HG02840 (cell line): ENCODE data around the gene CDH22.

ENCODE experiments used
- ATAC-seq: cut with Tn5 transposase; IDR thresholded peaks from one replicate; pipeline ENCODE4 v1.9.1; 2021; ENCODE audit warnings: mild to moderate bottlenecking, moderate library complexity, moderate number of reproducible peaks; ENCODE audit not compliant: unreplicated experiment, low FRiP score

CDH22 gene

GRCh38 chr20:46220455-46221207, 87.7 kb downstream of the CDH22 start:
- ATAC-seq, result no peak

DNA sequence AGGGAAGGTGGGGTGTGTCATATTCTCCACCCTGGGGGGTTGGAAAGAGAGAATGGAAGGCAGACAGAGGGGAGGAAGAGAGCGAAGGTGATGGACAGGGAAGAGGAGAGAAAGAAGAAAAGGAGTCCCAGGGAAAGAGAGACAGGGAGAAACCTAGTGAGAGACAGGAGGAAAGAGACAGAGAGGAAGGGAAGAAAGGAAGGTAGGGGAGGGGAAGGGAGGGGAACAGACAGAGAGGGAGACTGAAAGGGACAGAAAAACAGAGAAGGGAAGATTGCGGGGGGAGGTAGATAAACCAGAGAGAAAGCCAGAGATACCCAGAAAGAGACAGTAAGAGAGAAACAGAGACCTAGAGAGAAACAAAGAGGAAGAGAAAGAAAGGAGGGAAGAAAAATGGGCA, 88.4 kb downstream of the CDH22 start:
- ATAC-seq, result no peak

GRCh38 chr20:46219190-46219589, 89.1 kb downstream of the CDH22 start:
- no peak for ATAC-seq

GRCh38 chr20:46218656-46219055, 89.6 kb downstream of the CDH22 start:
- ATAC-seq, result no peak

DNA sequence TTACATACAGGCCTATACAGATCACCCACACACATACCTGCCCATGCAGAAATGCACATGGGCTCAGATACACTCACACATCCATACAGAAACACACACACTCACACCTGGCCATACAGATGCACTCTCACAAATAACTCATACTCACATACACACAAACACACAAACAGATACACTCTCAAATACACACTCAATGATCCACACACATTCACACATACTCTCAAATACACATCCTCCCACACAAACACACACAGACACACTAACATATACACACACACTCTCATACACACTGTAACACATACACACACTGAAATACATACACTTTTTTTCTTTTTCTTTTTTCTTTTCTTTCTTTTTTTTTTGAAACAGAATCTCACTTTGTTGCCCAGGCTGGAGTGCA, 90.7 kb downstream of the CDH22 start:
- no peak for ATAC-seq

DNA sequence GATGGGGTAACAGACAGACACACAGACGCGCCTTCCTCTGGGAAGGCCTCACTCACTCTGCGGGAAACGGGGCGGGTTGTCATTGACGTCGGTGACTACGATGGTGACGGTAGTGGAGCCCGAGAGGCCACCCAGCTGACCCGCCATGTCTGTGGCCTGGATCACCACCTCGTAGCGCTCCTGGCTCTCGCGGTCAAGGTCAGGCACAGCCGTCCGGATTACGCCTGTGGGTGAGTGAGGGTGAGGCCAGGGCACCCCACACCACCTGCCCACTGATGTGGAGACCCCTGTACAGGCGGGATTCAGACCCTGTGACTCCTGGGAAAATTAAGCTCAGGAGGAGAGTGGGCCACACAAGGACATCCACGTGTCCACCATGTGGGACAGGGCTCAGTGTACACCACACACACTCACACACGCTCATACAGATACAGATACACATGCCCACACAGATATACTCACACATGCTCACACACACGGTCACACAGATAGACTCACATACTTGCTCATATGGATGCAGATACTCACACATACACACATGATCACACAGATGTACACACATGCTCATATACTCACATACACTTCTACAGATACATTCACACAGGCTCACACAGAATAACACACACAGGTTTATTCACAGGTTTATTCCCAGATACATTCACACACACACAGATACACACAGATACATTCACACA, 91.4 kb downstream of the CDH22 start:
- no peak for ATAC-seq

- ATAC-seq, result no peak
Measured at GRCh38 chr20:46215913-46216707, 92.2 kb downstream of the CDH22 start.

DNA sequence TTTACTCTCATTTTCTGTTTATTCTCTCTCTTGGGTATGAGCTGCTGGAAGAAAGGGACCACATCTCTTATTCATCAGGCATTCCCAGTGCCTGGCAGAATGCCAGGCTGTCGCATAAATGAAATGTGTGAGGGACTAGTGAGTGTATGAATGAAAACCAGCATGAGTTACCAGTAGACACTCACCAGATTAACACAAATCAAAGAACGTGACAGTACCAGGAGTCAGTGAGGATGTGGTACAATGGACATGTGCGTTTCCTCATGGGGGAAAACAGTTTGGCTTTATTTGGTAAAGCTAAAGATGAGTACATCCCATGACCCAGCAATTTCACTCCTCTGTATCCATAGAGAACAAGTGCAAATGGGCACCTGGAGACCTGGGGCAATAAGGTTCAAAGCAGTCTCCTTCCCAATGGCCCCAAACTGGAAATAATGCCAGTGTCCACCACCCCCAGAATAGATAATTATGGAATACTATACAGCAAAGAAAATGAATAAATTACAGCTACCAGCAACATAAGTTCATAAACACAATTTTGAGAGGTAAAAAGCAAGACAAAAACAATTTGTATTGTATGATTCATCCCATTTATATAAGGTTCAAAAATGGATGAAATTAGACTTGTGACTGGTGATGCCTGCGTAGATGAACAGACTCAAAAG, 93.3 kb downstream of the CDH22 start:
- ATAC-seq, result no peak

DNA sequence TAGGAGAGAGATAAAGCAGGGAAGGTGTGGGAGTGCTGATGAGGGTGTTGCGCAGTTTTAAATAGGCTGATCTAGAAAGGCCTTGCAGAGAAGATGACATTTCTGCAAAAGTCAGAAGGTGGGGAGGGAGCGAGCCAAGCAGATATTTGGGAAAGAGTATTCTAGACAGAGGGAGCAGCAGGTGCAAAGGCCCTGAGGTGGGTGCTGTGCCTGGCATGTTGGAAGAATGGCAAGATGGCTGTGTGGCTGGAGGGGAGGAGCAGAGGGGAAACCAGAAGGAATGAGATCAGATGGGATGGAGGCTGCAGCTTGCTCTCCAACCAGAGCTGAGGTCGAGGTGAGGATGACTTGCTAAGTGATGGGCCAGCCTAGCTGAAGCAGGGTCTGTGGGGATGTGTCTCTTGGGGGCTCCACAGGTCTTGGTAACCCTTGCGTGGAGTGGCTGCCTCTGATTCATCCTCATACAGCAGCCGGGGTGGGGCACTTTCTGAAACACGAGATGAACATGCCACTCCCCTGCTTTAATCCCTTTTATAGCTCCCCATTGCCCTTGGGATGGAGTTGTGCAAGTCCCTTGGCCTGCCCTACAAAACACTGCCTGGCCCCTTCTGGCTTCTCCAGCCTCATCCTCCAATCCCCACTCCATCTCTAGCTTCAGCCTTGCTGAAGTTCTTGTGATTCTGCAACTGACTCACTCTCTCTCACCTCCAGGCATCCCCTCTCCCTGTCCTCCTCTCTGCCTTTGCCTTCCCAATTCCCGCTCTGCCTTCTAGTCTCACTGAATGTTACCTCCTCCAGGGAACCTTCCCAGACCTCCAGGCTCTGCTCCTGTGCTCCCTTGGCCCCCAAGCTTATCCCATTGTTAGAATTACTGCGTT, 94.1 kb downstream of the CDH22 start:
- no peak for ATAC-seq

GRCh38 chr20:46212876-46213275, 95.4 kb downstream of the CDH22 start:
- no peak for ATAC-seq

DNA sequence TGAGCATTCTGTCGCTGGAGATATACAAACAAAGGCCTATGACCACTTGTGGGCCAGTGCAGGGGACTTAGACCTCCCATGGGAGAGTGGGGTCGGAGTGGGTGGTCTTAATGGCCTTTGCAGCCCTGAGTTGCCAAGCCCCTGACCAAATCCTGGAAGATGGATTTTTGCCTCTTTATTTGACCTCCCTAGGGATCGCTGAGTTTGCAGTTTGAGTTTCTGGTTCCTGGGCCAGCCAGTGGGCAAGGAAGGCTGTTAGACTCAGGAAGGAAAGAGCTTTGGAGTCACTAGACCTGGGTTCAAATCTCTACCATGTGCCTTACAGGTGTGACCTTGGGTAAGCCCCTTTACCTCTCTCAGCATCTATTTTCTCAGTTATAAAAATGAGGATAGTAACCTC, 96.0 kb downstream of the CDH22 start:
- ATAC-seq, result no peak

- ATAC-seq, result no peak
Measured at GRCh38 chr20:46211331-46211722, 97.0 kb downstream of the CDH22 start.

DNA sequence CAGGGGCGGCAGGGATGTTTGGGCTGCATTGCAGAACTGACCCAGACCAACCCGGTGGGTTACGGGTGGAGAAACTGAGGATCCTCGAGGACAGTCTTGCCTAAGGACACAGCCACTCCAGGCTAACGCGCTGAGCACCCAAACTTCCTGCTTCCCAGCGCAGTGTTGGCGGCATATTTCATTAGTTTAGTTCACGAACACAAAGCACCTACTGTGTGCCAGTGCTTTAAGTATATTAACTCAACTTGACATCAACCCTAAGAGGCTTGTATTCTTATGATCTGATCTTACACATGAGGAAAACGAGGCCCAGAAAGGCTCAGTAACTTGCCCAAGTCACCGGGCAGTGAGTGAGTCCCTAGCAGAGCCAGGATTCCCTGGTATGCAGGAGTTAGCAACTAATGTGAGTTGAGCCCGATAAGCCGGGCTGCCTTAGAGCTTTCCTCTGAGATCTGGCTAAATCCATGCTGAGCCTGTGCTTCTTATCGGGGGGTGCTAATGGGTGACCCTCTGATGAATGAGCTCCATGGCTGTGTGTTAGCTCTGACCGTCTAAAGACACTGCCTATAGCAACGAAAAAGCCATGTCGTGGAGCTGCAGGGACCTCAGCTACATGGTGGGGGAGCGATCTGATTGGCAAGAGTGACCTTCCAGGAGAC, 97.5 kb downstream of the CDH22 start:
- no peak for ATAC-seq

DNA sequence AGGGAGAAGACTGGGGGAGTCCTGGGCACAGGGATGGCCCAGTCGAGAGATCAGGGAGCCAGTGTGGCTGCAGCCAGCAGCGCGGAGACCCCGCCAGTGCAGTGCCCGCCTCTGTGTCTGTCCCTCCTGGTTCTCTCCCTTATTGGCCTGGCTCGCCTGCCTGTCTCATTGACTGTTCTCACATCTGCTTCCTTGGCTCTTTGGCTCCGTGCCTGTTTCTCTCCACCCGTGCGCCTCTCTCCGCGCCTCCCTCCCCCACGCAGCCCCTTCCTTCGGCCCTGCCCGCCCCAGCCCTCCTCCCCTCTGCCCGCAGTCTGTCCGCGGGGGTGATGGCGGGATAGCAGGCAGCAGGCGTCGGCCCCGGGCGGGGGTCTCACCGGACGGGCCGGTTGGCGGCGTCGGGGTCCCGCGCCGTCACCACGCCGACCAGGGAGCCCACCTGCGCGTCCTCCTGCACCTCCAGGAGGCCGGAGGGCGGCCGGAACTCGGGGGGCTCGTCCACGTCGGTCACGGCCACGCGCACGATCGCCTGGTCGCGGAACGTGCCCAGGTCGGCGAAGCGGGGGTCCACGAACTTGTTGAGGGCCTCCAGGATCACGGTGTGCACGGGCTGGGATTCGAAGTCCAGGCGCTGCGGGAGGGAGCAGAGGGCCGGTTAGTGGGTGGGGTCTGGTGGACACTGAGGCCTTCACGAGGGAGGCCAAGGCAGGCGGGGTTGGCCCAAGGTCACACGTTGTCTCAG, 98.2 kb downstream of the CDH22 start:
- no peak for ATAC-seq

DNA sequence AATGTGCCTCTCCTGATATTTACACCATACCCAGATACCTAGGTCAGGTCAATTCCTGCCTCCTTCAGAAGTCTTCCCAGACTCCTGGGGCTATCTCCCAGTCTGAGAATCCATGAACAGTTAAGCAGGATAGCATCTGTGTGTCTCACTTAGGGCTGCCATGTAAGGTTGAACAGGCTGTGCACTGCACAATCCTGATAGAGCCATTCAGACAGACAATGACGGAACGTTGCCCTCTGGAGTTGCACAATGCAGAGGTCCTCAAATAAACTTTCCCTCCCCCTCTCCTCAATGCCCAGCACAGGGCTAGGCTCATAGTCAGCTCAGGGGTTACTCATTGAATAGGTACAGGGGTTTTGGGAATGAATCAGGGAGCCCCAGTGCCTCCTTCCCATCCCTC, 100.5 kb downstream of the CDH22 start:
- no peak for ATAC-seq

DNA sequence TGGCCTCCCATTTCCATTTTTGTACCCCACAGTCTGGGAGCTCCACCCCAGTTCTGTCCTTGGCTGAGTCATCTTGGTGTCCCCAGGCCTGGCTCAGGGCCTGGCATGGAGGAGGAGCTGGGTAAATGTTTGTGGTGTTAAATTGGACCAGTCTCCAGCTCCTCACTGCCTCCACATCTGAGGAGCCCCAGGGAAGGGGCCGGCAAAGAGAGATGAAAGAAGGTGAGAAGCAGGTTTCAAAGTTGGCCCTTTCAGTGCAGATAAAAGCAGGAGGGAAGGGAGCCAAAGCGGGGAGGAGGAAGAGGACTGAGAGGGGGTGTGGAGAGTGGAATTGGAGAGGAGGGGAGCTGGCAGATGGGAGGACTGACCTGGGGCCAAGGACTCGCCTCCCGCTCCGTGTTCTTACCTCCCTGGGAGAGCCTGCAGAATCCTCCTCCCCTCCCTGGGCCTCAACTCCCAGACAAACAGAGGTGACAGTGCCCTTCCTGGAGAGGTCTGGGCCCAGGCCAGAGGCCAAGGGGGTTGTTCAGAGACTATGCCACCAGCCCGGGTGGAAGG, 101.2 kb downstream of the CDH22 start:
- ATAC-seq, result no peak

DNA sequence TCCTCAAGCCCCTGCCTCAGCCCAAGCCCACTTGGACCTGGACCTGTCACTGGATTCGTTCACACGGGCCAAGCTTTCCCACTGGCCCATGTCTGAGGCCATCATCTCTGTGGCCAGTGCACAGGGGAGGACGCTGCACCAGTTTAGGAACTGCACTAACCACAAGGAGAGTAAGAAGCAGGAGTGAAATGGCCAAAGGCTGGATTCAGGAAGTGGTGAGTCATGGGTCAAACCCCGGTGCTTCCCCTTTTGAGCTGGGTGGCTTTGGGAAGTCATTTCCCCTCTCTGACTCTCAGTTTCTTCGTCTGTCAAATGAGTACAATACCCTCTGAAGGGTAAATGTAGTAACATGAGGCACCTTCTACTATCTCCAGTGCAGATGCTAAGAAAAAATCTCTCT, 102.3 kb downstream of the CDH22 start:
- ATAC-seq, result no peak

- no peak for ATAC-seq
Measured at GRCh38 chr20:46205349-46205748, 102.9 kb downstream of the CDH22 start.
